NB4 (cell line): ENCODE data around the gene MAOB.

Experiments
- MYC ChIP-seq: IDR thresholded peaks from 2 replicates; pipeline ENCODE4 v1.6.1; 2011; ENCODE audit warnings: low read depth, low read length
- POLR2A ChIP-seq: IDR thresholded peaks from 2 replicates; pipeline ENCODE4 v1.6.1; 2011; ENCODE audit warnings: mild to moderate bottlenecking; ENCODE audit not compliant: insufficient read length; ENCODE audit errors: extremely low read depth
- TF ChIP-seq, protein P1 (sequence below): IDR thresholded peaks from one replicate; pipeline ENCODE4 v1.5.1; 2012; ENCODE audit warnings: low read depth, low read length
- TF ChIP-seq, protein P2 (sequence below): IDR thresholded peaks from 2 replicates; pipeline ENCODE4 v1.6.1; 2011; ENCODE audit warnings: low read depth, low read length

DNA sequence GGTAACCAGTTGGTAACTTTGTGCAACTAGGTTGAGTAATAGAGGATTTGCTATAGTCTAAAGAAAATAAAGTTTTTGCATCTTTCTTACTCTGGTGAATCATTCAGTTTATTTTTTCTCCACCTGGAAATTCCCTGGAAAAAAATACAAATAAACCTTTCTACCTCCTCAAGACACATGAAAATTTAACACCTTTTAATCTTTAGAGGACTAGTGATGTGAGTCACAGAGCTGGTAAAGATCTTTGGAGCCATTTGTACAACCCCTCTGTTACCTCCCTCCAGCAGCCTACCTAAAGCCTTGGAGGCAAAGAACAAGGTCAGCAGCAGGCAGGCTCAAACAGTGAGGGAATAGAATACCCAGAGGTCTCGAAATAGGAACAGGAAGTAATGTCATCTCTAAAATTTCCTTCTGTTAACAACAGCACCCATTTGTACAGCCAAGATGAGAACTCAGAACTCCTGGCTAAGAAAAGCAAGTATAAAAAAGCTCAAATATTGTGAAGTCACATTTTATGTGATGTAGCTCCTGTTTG lies 10.2 kb upstream of the MAOB start:
- TF ChIP-seq, protein P1, sequence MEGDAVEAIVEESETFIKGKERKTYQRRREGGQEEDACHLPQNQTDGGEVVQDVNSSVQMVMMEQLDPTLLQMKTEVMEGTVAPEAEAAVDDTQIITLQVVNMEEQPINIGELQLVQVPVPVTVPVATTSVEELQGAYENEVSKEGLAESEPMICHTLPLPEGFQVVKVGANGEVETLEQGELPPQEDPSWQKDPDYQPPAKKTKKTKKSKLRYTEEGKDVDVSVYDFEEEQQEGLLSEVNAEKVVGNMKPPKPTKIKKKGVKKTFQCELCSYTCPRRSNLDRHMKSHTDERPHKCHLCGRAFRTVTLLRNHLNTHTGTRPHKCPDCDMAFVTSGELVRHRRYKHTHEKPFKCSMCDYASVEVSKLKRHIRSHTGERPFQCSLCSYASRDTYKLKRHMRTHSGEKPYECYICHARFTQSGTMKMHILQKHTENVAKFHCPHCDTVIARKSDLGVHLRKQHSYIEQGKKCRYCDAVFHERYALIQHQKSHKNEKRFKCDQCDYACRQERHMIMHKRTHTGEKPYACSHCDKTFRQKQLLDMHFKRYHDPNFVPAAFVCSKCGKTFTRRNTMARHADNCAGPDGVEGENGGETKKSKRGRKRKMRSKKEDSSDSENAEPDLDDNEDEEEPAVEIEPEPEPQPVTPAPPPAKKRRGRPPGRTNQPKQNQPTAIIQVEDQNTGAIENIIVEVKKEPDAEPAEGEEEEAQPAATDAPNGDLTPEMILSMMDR = no peak
- no peak for TF ChIP-seq POLR2A
- TF ChIP-seq MYC = no peak
- TF ChIP-seq, protein P2, sequence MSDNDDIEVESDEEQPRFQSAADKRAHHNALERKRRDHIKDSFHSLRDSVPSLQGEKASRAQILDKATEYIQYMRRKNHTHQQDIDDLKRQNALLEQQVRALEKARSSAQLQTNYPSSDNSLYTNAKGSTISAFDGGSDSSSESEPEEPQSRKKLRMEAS = no peak
